NCI-H82 treated with DMSO at 0.1 percent for 48 hours (cell line): ENCODE measurements around the gene PDE8B.

ENCODE experiments used
- DNase-seq: peaks from one replicate; lab custom pipeline; 2025; ENCODE audit not compliant: unreplicated experiment; lab: John Stamatoyannopoulos, UW

Gene PDE8B

GRCh38 chr5:77230727-77231470 is 20.4 kb downstream of the PDE8B start:
- no peak for DNase-seq

- no peak for DNase-seq
Observed at GRCh38 chr5:77231471-77232138, 21.1 kb downstream of the PDE8B start.

- DNase-seq: no peak
Observed at GRCh38 chr5:77232574-77233358, 22.3 kb downstream of the PDE8B start.

GRCh38 chr5:77235846-77236721 is 25.6 kb downstream of the PDE8B start:
- DNase-seq: no peak

- DNase-seq: no peak
Observed at GRCh38 chr5:77239126-77239741, 28.8 kb downstream of the PDE8B start.

GRCh38 chr5:77241444-77241843 is 31.0 kb downstream of the PDE8B start:
- DNase-seq: no peak

- DNase-seq: no peak
Observed at GRCh38 chr5:77249475-77249874, 39.0 kb downstream of the PDE8B start.

GRCh38 chr5:77250021-77250420 is 39.5 kb downstream of the PDE8B start:
- no peak for DNase-seq

- no peak for DNase-seq
Observed at GRCh38 chr5:77251921-77252320, 41.4 kb downstream of the PDE8B start.

GRCh38 chr5:77255617-77256016 is 45.1 kb downstream of the PDE8B start:
- no peak for DNase-seq

- DNase-seq: no peak
Observed at GRCh38 chr5:77256406-77256805, 45.9 kb downstream of the PDE8B start.

GRCh38 chr5:77258652-77259051 is 48.2 kb downstream of the PDE8B start:
- no peak for DNase-seq

GRCh38 chr5:77259476-77259875 is 49.0 kb downstream of the PDE8B start:
- DNase-seq: no peak

GRCh38 chr5:77262697-77263096 is 52.2 kb downstream of the PDE8B start:
- no peak for DNase-seq

- DNase-seq: no peak
Observed at GRCh38 chr5:77266291-77266690, 55.8 kb downstream of the PDE8B start.

- no peak for DNase-seq
Observed at GRCh38 chr5:77267496-77267895, 57.0 kb downstream of the PDE8B start.

GRCh38 chr5:77272206-77272605 is 61.7 kb downstream of the PDE8B start:
- no peak for DNase-seq

- no peak for DNase-seq
Observed at GRCh38 chr5:77277759-77278158, 67.3 kb downstream of the PDE8B start.

GRCh38 chr5:77280036-77280435 is 69.6 kb downstream of the PDE8B start:
- DNase-seq: no peak

GRCh38 chr5:77281969-77282336 is 71.5 kb downstream of the PDE8B start:
- no peak for DNase-seq
